CD4-positive, alpha-beta T cell (primary cell): Measurements from ENCODE around the gene ENG. TPM values are rescaled to one million over a fixed set of nuclear protein-coding genes. Genes with fewer than 3 reads are reported as not detected.

Source experiments
- ATAC-seq: fragments of 200-7000 bp; cut with Tn5 transposase; one replicate; pipeline ENCODE4 v1.10.0; 2022; ENCODE audit warnings: mild to moderate bottlenecking; ENCODE audit not compliant: poor library complexity
- CTCF ChIA-PET: fragments of 350-600 bp; sonication (Branson Sonifier 250); formaldehyde crosslinking; loops from one replicate; lab custom pipeline; 2021; ENCODE audit warnings: antibody characterized with exemption, inconsistent platforms; lab: Charles Lee
- POLR2A ChIA-PET: fragments of 350-600 bp; sonication (Branson Sonifier 250); formaldehyde crosslinking; loops from one replicate; lab custom pipeline; 2021; ENCODE audit warnings: antibody characterized with exemption, inconsistent platforms; lab: Charles Lee
- DNase-seq, 14 experiments: peaks; one replicate each; pipeline ENCODE4 v3.0.0-alpha.2; 2013 to 2020; ENCODE audit warnings: mixed read lengths in 2 of 14
- H3K27ac ChIP-seq, 2 donors: one replicate each; pipeline versions ENCODE4 v1.5.1 to v1.7.0; 2013; ENCODE audit warnings: low read length in 2 of 2, low read depth in 1 of 2, mild to moderate bottlenecking in 1 of 2
- H3K27me3 ChIP-seq, 2 experiments: 1 replicate in 1 of 2; 2 replicates in 1 of 2; pipeline versions ENCODE4 v1.6.1 to v1.7.0; 2013; ENCODE audit warnings: low read length in 2 of 2, control low read depth in 1 of 2, mild to moderate bottlenecking in 1 of 2, moderate library complexity in 1 of 2; ENCODE audit not compliant: insufficient read depth in 2 of 2, control insufficient read depth in 1 of 2
- H3K36me3 ChIP-seq: one replicate; pipeline ENCODE4 v1.6.1; 2013; ENCODE audit warnings: low read length, control low read depth; ENCODE audit not compliant: insufficient read depth
- H3K4me1 ChIP-seq: one replicate; pipeline ENCODE4 v1.6.1; 2013; ENCODE audit warnings: low read length, control low read depth; ENCODE audit not compliant: insufficient read depth
- H3K4me3 ChIP-seq: one replicate; pipeline ENCODE4 v1.5.1; 2013; ENCODE audit warnings: mild to moderate bottlenecking, low read length, moderate library complexity
- H3K9me3 ChIP-seq, 2 experiments: 1 replicate in 1 of 2; 2 replicates in 1 of 2; pipeline versions ENCODE4 v1.6.1 to v1.7.0; 2013; ENCODE audit warnings: low read length in 2 of 2, mild to moderate bottlenecking in 2 of 2, control low read depth in 1 of 2, moderate library complexity in 1 of 2; ENCODE audit not compliant: control insufficient read depth in 1 of 2, insufficient read depth in 1 of 2
- H3K27ac Mint-ChIP-seq: one replicate; pipeline ENCODE4 v1.8.0; 2020; ENCODE audit warnings: mixed read lengths
- H3K27me3 Mint-ChIP-seq: one replicate; pipeline ENCODE4 v1.8.0; 2021; ENCODE audit warnings: mixed read lengths
- H3K36me3 Mint-ChIP-seq: one replicate; pipeline ENCODE4 v1.8.0; 2021; ENCODE audit warnings: low read depth, mixed read lengths
- H3K4me1 Mint-ChIP-seq: one replicate; pipeline ENCODE4 v1.8.0; 2021; ENCODE audit warnings: low read depth, mixed read lengths
- H3K4me3 Mint-ChIP-seq: one replicate; pipeline ENCODE4 v1.8.0; 2020; ENCODE audit warnings: mild to moderate bottlenecking, mixed read lengths
- H3K9me3 Mint-ChIP-seq: one replicate; pipeline ENCODE4 v1.8.0; 2020; ENCODE audit warnings: mixed read lengths
- CTCF ChIP-seq: fragments of 200-600 bp; IDR thresholded peaks from one replicate; pipeline ENCODE4 v1.8.0; 2022; ENCODE audit warnings: antibody characterized with exemption, mild to moderate bottlenecking
- intact Hi-C, 2 experiments: fragments of 100-400 bp; cut with DNase I in 1 of 2; cut with micrococcal nuclease in 1 of 2; formaldehyde crosslinking; loops; one replicate each; pipeline versions ENCODE4 v1.15.1 to v1.9.0; 2023 to 2025; cut with DNase I, micrococcal nuclease
- total RNA-seq, 174 experiments: library from RNA in 2 of 174; stranded (reverse) in 2 of 174; gene quantifications; one replicate each; pipeline ENCODE4 v1.2.3 and lab custom pipeline; 2021 to 2026

ENG gene
- total RNA-seq, 2 experiments from 2014 or later, result 2.5 to 2.6 TPM

- H3K9me3 ChIP-seq, result no peaks in the 10 kb centered on the region
- Mint-ChIP-seq H3K27ac (no peak overlapping the region), H3K4me3 (no peak overlapping the region), H3K4me1 (peaks cover 34% of the 10 kb centered on the region), H3K27me3 (no peaks in the 10 kb centered on the region), H3K9me3 (no peaks in the 10 kb centered on the region), H3K36me3 (peaks cover 31% of the 10 kb centered on the region)
- ChIA-PET CTCF (no interaction called here), POLR2A (interaction anchor here (1.0 to 1.2 kb wide), 3 partner anchors 23 to 122 kb away, joined by 3 to 4 read pairs (median 3); partner anchors contain the start of gene ST6GALNAC4)
- H3K27ac ChIP-seq, result no peak overlapping the region
- H3K4me3 ChIP-seq, result no peak overlapping the region
- no peak for TF ChIP-seq CTCF
- ATAC-seq (no peak), DNase-seq (no peak)
- peaks cover 32% of the 10 kb centered on the region for H3K4me1 ChIP-seq
- intact Hi-C loops, result no loop called here
- no peaks in the 10 kb centered on the region for H3K27me3 ChIP-seq
- H3K36me3 ChIP-seq, result peaks cover 33% of the 10 kb centered on the region
Measured at GRCh38 chr9:127794001-127794791, 60.3 kb downstream of the ENG start.

GRCh38 chr9:127793093-127793708 lies 61.3 kb downstream of the ENG start:
- H3K4me3 ChIP-seq, result no peak overlapping the region
- Mint-ChIP-seq H3K9me3 (no peaks in the 10 kb centered on the region), H3K4me1 (peaks cover 41% of the 10 kb centered on the region), H3K27ac (no peak overlapping the region), H3K4me3 (no peak overlapping the region), H3K36me3 (peaks cover 41% of the 10 kb centered on the region), H3K27me3 (no peaks in the 10 kb centered on the region)
- intact Hi-C loops, result no loop called here
- H3K36me3 ChIP-seq, result peaks cover 43% of the 10 kb centered on the region
- DNase-seq (no peak), ATAC-seq (no peak)
- no peaks in the 10 kb centered on the region for H3K27me3 ChIP-seq
- H3K27ac ChIP-seq, result no peak overlapping the region
- H3K4me1 ChIP-seq, result peaks cover 42% of the 10 kb centered on the region
- H3K9me3 ChIP-seq, result no peaks in the 10 kb centered on the region
- CTCF ChIA-PET, result interaction anchor here (1.4 kb wide), 1 partner anchor 58 kb away, joined by 7 read pairs; the partner anchor contains the start of gene TOR2A
- POLR2A ChIA-PET, result interaction anchor here (0.6 to 1.2 kb wide), 9 partner anchors 9 to 178 kb away, joined by 3 to 4 read pairs (median 3); partner anchors contain the start of gene ST6GALNAC4
- no peak for TF ChIP-seq CTCF

- Histone ChIP-seq H3K4me1 (peaks cover 44% of the 10 kb centered on the region), H3K9me3 (no peaks in the 10 kb centered on the region), H3K27me3 (no peaks in the 10 kb centered on the region), H3K27ac (no peak overlapping the region), H3K36me3 (peaks cover 50% of the 10 kb centered on the region), H3K4me3 (no peak overlapping the region)
- H3K36me3 Mint-ChIP-seq, result peaks cover 46% of the 10 kb centered on the region
- ATAC-seq, result no peak
- DNase-seq, result no peak
- ChIA-PET CTCF (interaction anchor here (1.4 kb wide), 1 partner anchor 58 kb away, joined by 7 read pairs; the partner anchor contains the start of gene TOR2A), POLR2A (interaction anchor here (0.6 to 1.2 kb wide), 8 partner anchors 9 to 179 kb away, joined by 3 to 4 read pairs (median 3); partner anchors contain the start of gene ST6GALNAC4)
- peak overlapping the region; percentile 53 for H3K27ac Mint-ChIP-seq
- peaks cover 41% of the 10 kb centered on the region for H3K4me1 Mint-ChIP-seq
- intact Hi-C loops, result no loop called here
- no peaks in the 10 kb centered on the region for H3K27me3 Mint-ChIP-seq
- no peak for TF ChIP-seq CTCF
- no peaks in the 10 kb centered on the region for H3K9me3 Mint-ChIP-seq
- H3K4me3 Mint-ChIP-seq, result no peak overlapping the region
Measured at GRCh38 chr9:127792417-127793031, 61.9 kb downstream of the ENG start.
